H9 (cell line): Measurements from ENCODE around the gene DIP2A. TPM values are rescaled to one million over a fixed set of nuclear protein-coding genes. Genes with fewer than 3 reads are reported as not detected.

Experiments
- DNase-seq: peaks from one replicate; pipeline ENCODE4 v3.0.0-alpha.2; 2017
- H2AFZ ChIP-seq: one replicate; pipeline ENCODE4 v1.6.1; 2013; ENCODE audit warnings: mild to moderate bottlenecking, low read length, control low read depth, moderate library complexity
- H2AK5ac ChIP-seq: 2 replicates; pipeline ENCODE4 v1.6.1; 2013; ENCODE audit warnings: low read length, control low read depth, mixed read lengths; ENCODE audit not compliant: insufficient read length
- H2BK120ac ChIP-seq: one replicate; pipeline ENCODE4 v1.6.1; 2013; ENCODE audit warnings: low read depth, mild to moderate bottlenecking, low read length, control low read depth, inconsistent platforms; ENCODE audit not compliant: poor library complexity, severe bottlenecking
- H2BK12ac ChIP-seq: 2 replicates; pipeline ENCODE4 v1.6.1; 2013; ENCODE audit warnings: low read length, control low read depth, mixed read lengths, low read depth; ENCODE audit not compliant: insufficient read length
- H2BK15ac ChIP-seq: 2 replicates; pipeline ENCODE4 v1.6.1; 2013; ENCODE audit warnings: low read depth, low read length, control low read depth
- H2BK20ac ChIP-seq: one replicate; pipeline ENCODE4 v1.6.1; 2013; ENCODE audit warnings: low read depth, mild to moderate bottlenecking, low read length, control low read depth, inconsistent platforms; ENCODE audit not compliant: poor library complexity, severe bottlenecking
- H2BK5ac ChIP-seq: 2 replicates; pipeline ENCODE4 v1.6.1; 2013; ENCODE audit warnings: low read length, control low read depth, mixed read lengths; ENCODE audit not compliant: insufficient read length
- H3K14ac ChIP-seq: 2 replicates; pipeline ENCODE4 v1.6.1; 2013; ENCODE audit warnings: low read length, control low read depth; ENCODE audit not compliant: insufficient read depth
- H3K18ac ChIP-seq: 2 replicates; pipeline ENCODE4 v1.6.1; 2013; ENCODE audit warnings: low read depth, mild to moderate bottlenecking, mixed read lengths, low read length, control low read depth; ENCODE audit not compliant: insufficient read length
- H3K23ac ChIP-seq: 2 replicates; pipeline ENCODE4 v1.6.1; 2013; ENCODE audit warnings: low read length, control low read depth, mixed read lengths, low read depth; ENCODE audit not compliant: insufficient read length
- H3K23me2 ChIP-seq: 2 replicates; pipeline ENCODE4 v1.6.1; 2013; ENCODE audit warnings: low read depth, mild to moderate bottlenecking, mixed read lengths, low read length, control low read depth; ENCODE audit not compliant: insufficient read length, poor library complexity, severe bottlenecking
- H3K27ac ChIP-seq: 2 replicates; pipeline ENCODE4 v1.5.1; 2013; ENCODE audit warnings: low read length, control low read depth, mixed read lengths, low read depth; ENCODE audit not compliant: insufficient read length
- H3K27me3 ChIP-seq: 2 replicates; pipeline ENCODE4 v1.6.1; 2013; ENCODE audit warnings: low read length, control low read depth, inconsistent platforms; ENCODE audit not compliant: insufficient read depth
- H3K4ac ChIP-seq: 2 replicates; pipeline ENCODE4 v1.6.1; 2013; ENCODE audit warnings: low read depth, mild to moderate bottlenecking, control low read depth, inconsistent platforms, low read length, moderate library complexity
- H3K4me1 ChIP-seq: 2 replicates; pipeline ENCODE4 v1.6.1; 2013; ENCODE audit warnings: low read length, control low read depth, inconsistent platforms; ENCODE audit not compliant: insufficient read depth
- H3K4me2 ChIP-seq: 2 replicates; pipeline ENCODE4 v1.6.1; 2013; ENCODE audit warnings: low read length, control low read depth, mixed read lengths; ENCODE audit not compliant: insufficient read length, insufficient read depth
- H3K56ac ChIP-seq: 2 replicates; pipeline ENCODE4 v1.6.1; 2013; ENCODE audit warnings: low read depth, mild to moderate bottlenecking, mixed read lengths, low read length, control low read depth; ENCODE audit not compliant: insufficient read length
- H3K79me1 ChIP-seq: 2 replicates; pipeline ENCODE4 v1.6.1; 2013; ENCODE audit warnings: low read depth, mild to moderate bottlenecking, moderate library complexity, low read length, control low read depth, inconsistent platforms; ENCODE audit not compliant: insufficient read depth, poor library complexity, severe bottlenecking
- H3K79me2 ChIP-seq: 2 replicates; pipeline ENCODE4 v1.6.1; 2013; ENCODE audit warnings: low read length, control low read depth, inconsistent platforms; ENCODE audit not compliant: insufficient read depth
- H3K9ac ChIP-seq: 2 replicates; pipeline ENCODE4 v1.6.1; 2013; ENCODE audit warnings: low read length, control low read depth, mixed read lengths; ENCODE audit not compliant: insufficient read length; ENCODE audit errors: extremely low read depth
- H3K9me3 ChIP-seq: one replicate; pipeline ENCODE4 v1.6.1; 2013; ENCODE audit warnings: low read depth, low read length, inconsistent platforms; ENCODE audit not compliant: control insufficient read depth
- H3T11ph ChIP-seq: one replicate; pipeline ENCODE4 v1.6.1; 2013; ENCODE audit warnings: mild to moderate bottlenecking, low read length, control low read depth, inconsistent platforms
- H4K20me1 ChIP-seq: one replicate; pipeline ENCODE4 v1.6.1; 2013; ENCODE audit not compliant: control insufficient read depth, insufficient read length, insufficient read depth
- H4K5ac ChIP-seq: 2 replicates; pipeline ENCODE4 v1.6.1; 2013; ENCODE audit warnings: low read depth, mild to moderate bottlenecking, mixed read lengths, low read length, control low read depth; ENCODE audit not compliant: insufficient read length
- H4K8ac ChIP-seq: replicated peaks from 2 replicates; pipeline ENCODE4 v1.6.1; 2013; ENCODE audit warnings: low read length, control low read depth, mixed read lengths, low read depth; ENCODE audit not compliant: insufficient read length
- H4K91ac ChIP-seq: 2 replicates; pipeline ENCODE4 v1.6.1; 2013; ENCODE audit warnings: low read depth, mild to moderate bottlenecking, moderate library complexity, mixed read lengths, low read length, control low read depth; ENCODE audit not compliant: insufficient read length
- H3K27ac Mint-ChIP-seq, 3 experiments: 2 replicates in 2 of 3; 3 replicates in 1 of 3; pipeline ENCODE4 v1.8.0; 2020 to 2021; ENCODE audit warnings: mixed read lengths in 3 of 3, mild to moderate bottlenecking in 1 of 3, moderate library complexity in 1 of 3
- H3K27me3 Mint-ChIP-seq: 2 replicates; pipeline ENCODE4 v1.8.0; 2021; ENCODE audit warnings: low read depth, mild to moderate bottlenecking, moderate library complexity, mixed read lengths
- H3K36me3 Mint-ChIP-seq, 3 experiments: 2 replicates in 2 of 3; 3 replicates in 1 of 3; pipeline ENCODE4 v1.8.0; 2020 to 2021; ENCODE audit warnings: low read depth in 3 of 3, mixed read lengths in 3 of 3; ENCODE audit not compliant: insufficient read depth in 1 of 3
- H3K4me1 Mint-ChIP-seq, 2 experiments: 2 replicates each; pipeline ENCODE4 v1.8.0; 2020; ENCODE audit warnings: mixed read lengths in 2 of 2
- H3K4me3 Mint-ChIP-seq, 2 experiments: 2 replicates in 1 of 2; 3 replicates in 1 of 2; pipeline ENCODE4 v1.8.0; 2020 to 2021; ENCODE audit warnings: mild to moderate bottlenecking in 2 of 2, mixed read lengths in 2 of 2, moderate library complexity in 1 of 2
- H3K9me3 Mint-ChIP-seq, 2 experiments: 2 replicates in 1 of 2; 3 replicates in 1 of 2; pipeline ENCODE4 v1.8.0; 2020; ENCODE audit warnings: mild to moderate bottlenecking in 2 of 2, mixed read lengths in 2 of 2, moderate library complexity in 1 of 2
- CTCF ChIP-seq: fragments of 200-600 bp; sonication (generic); conservative IDR thresholded peaks from 3 replicates; pipeline ENCODE4 v1.8.0; 2021; ENCODE audit warnings: antibody characterized with exemption, mild to moderate bottlenecking
- WGBS: extraction: QIAGEN DNeasy Blood & Tissue Kit; methylation state at CpG from one replicate; pipeline ENCODE4 v1.1.7; 2013; ENCODE audit warnings: missing lambda C conversion rate, low lambda C conversion rate, mixed read lengths; ENCODE audit not compliant: insufficient read length; ENCODE audit errors: extremely low coverage; 5-methylcytosine and 5-hydroxymethylcytosine counted together
- total RNA-seq: library from RNA; stranded (reverse); gene quantifications from 2 replicates; pipeline ENCODE4 v1.2.1, GENCODE V29; 2021

The DIP2A gene
- total RNA-seq, 1 experiment from 2014 or later: 25.2 TPM

- Histone ChIP-seq H2BK12ac (no peak overlapping the region), H3K23ac (no peak overlapping the region), H3K14ac (no peak overlapping the region), H3K79me1 (no peaks in the 10 kb centered on the region), H3K79me2 (no peaks in the 10 kb centered on the region), H2AFZ (no peak overlapping the region), H3K18ac (no peak overlapping the region), H3K4ac (no peak overlapping the region), H2AK5ac (no peak overlapping the region), H4K8ac (no peak overlapping the region), H4K5ac (no peak overlapping the region), H3K4me2 (no peak overlapping the region), H2BK20ac (no peak overlapping the region), H2BK120ac (no peak overlapping the region), H3K27me3 (no peaks in the 10 kb centered on the region), H3K27ac (no peak overlapping the region), H3K23me2 (no peaks in the 10 kb centered on the region), H3K4me1 (no peaks in the 10 kb centered on the region), H2BK5ac (no peak overlapping the region), H3K9me3 (no peaks in the 10 kb centered on the region), H4K20me1 (no peaks in the 10 kb centered on the region), H3K9ac (no peak overlapping the region), H4K91ac (no peak overlapping the region), H3T11ph (no peak overlapping the region), H2BK15ac (no peak overlapping the region), H3K56ac (no peak overlapping the region)
- Mint-ChIP-seq H3K4me1 (peaks cover 18 to 19% of the 10 kb centered on the region in 2 experiments), H3K9me3 (peaks cover 0 to 3% of the 10 kb centered on the region in 2 experiments; a peak in 1 of 5 replicates), H3K27ac (no peak overlapping the region), H3K27me3 (peaks cover 11% of the 10 kb centered on the region), H3K36me3 (no peaks in the 10 kb centered on the region; a peak in 1 of 7 replicates), H3K4me3 (no peak overlapping the region)
- no CpG with 5 or more reads among the region's 6 CpGs for WGBS
- no peak for DNase-seq
- TF ChIP-seq CTCF: no peak
Observed at GRCh38 chr21:46617267-46618051, 158.8 kb downstream of the DIP2A start.
